Cerebellar cortex (tissue), 1 donor: ENCODE results near the gene DUOXA1.
"Not testable (repeated sequence)": the region's sequence is repeated elsewhere in the genome, so short reads cannot be mapped to it uniquely, and the experiment has no call there.

Experiments
- DNase-seq: peaks from one replicate; pipeline ENCODE4 v3.0.0-alpha.2; 2015; ENCODE audit warnings: low spot score

Gene DUOXA1

DNA sequence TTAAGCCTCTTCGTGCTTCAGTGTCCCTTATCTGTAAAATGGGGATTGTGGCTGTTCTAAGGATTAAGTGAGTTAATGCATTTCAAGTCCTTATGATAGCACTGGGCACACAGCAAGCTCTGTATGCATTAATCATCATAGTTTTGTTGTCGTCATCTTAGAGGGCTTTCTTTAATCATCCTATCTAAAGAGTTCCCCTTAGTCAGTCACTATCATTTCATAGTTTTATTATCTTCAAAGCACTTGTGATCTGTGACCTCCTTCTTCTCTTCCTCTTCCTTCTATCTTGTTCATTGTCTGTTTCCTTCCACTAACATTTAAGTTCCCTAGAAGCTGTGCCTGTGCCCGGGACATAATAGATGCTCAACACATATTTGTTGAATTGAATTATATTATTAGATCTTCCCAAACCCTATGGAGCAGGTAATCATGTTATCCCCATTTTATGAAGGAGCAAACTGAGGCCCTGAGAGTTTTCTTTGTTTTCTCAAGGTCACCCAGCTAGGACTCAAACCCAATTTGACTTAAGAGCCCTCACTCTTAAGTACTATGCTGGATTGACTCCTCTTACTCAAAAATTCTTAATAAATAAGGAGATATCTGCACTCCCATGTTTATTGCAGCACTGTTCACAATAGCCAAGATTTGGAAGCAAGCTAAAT, 39.8 kb downstream of the DUOXA1 start:
- no peak for DNase-seq

GRCh38 chr15:45088801-45089711, 40.6 kb downstream of the DUOXA1 start:
- no peak for DNase-seq

- DNase-seq: no peak
Observed at GRCh38 chr15:45087513-45087912, 42.2 kb downstream of the DUOXA1 start.

GRCh38 chr15:45084163-45084562, 45.5 kb downstream of the DUOXA1 start:
- no peak for DNase-seq

DNA sequence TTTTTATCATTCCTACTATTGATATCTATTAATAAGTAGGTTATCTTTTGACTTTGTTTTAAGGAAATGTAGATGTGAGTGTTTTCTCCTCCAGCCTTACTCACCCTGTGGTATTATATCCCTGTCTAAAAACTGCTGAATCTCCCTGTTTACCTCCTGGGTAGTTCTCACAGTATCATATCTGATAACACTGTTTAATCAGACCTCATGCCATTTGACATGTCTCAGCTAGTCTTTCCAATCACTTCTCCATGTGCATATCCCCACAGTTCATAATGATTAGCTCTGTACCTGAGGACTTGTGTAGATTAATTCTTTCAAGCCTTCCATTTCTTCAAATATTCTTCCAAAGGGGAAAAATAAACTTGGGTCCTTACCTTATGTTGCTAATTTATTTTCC, 46.5 kb downstream of the DUOXA1 start:
- no peak for DNase-seq

GRCh38 chr15:45082412-45082811, 47.3 kb downstream of the DUOXA1 start:
- DNase-seq: not testable (repeated sequence)

- peak; percentile 61 for DNase-seq
Observed at GRCh38 chr15:45080593-45080992, 49.1 kb downstream of the DUOXA1 start.

GRCh38 chr15:45079628-45080246, 49.9 kb downstream of the DUOXA1 start:
- not testable (repeated sequence) for DNase-seq

DNA sequence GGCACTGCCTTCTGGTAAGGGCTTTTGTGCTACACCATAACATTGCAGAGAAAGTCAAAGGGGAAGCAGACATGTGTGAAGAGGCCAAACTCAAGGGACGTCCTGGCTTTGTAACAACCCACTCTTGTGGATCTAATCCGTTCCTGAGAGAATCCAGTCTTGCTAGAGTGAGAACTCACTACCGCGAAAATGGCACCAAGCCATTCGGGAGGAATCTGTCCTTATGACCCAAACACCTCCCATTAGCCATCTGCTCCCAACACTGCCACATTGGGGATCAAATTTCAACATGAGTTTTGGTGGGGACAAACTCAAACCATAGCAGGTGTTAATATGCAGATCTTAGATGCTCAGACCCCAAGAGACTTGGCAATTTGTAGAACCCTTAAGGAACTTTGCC, 50.5 kb downstream of the DUOXA1 start:
- peak; percentile 30 for DNase-seq

GRCh38 chr15:45077391-45077790, 52.3 kb downstream of the DUOXA1 start:
- not testable (repeated sequence) for DNase-seq

GRCh38 chr15:45075440-45076320, 54.0 kb downstream of the DUOXA1 start:
- not testable (repeated sequence) for DNase-seq

GRCh38 chr15:45073602-45074001, 56.1 kb downstream of the DUOXA1 start:
- DNase-seq: not testable (repeated sequence)

DNA sequence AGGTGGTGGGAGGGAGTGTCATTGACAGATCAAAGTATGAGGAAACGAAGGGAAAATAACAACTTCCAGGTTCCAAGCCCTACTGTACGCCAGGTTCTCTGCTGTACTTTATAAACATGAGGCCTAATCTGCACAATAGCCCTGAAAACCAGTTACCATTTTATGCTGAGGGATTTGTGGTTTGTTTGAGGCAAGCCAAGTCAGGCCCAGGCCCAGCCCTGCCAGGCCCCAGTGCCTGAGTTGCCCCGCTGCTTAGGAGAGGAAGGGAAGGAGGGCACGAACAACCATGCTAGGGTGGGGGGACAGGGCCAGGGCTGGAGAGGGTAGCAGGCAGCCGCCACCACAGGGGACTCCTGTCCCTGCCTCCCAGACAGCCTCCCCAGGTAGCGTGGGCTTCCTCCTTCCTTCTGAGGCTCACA, 59.7 kb downstream of the DUOXA1 start:
- not testable (repeated sequence) for DNase-seq
